Measurements from ENCODE around the gene COX5A.

The COX5A gene

DNA sequence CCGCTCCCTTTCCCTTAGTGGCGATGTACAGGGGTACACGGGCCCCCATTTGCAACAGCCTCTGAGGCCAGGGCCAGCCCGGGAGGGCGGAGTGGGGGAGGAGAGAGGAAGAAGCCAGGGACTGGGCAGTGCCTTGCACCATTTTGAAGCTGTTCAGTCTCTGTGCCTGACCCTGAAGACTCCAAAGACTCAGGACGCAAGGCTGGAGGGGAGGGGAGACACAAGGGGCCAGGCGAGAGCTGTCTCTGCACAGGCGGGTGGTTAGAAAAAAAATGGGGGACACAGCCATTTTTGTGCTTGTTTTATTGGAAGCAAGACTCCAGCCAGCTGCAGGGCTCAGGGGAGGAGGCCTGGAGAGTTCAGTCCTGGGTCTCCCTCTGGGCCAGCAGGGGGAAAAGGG lies 17.1 kb upstream of the COX5A start:
- H3K4me2 ChIP-seq (ENCODE audit: low read depth, low read length, poor library complexity, severe bottlenecking): no peak overlapping the region
- H3K4me3 ChIP-seq (ENCODE audit: low read length, poor library complexity, severe bottlenecking): no peak overlapping the region
- TF ChIP-seq, protein P1, sequence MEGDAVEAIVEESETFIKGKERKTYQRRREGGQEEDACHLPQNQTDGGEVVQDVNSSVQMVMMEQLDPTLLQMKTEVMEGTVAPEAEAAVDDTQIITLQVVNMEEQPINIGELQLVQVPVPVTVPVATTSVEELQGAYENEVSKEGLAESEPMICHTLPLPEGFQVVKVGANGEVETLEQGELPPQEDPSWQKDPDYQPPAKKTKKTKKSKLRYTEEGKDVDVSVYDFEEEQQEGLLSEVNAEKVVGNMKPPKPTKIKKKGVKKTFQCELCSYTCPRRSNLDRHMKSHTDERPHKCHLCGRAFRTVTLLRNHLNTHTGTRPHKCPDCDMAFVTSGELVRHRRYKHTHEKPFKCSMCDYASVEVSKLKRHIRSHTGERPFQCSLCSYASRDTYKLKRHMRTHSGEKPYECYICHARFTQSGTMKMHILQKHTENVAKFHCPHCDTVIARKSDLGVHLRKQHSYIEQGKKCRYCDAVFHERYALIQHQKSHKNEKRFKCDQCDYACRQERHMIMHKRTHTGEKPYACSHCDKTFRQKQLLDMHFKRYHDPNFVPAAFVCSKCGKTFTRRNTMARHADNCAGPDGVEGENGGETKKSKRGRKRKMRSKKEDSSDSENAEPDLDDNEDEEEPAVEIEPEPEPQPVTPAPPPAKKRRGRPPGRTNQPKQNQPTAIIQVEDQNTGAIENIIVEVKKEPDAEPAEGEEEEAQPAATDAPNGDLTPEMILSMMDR (conservative IDR thresholded peaks at IDR 0.05; ENCODE audit: low read length): no peak
- TF ChIP-seq EZH2phosphoT487 (IDR thresholded peaks at IDR 0.05; ENCODE audit: borderline replicate concordance): no peak
- H2AFZ ChIP-seq (ENCODE audit: low read length): no peak overlapping the region
- H4K20me1 ChIP-seq (ENCODE audit: insufficient read depth, low read length, poor library complexity, severe bottlenecking): no peaks in the 10 kb centered on the region
- no peaks in the 10 kb centered on the region for H3K27me3 ChIP-seq (ENCODE audit: insufficient read depth, low read length, poor library complexity, severe bottlenecking)
- no peaks in the 10 kb centered on the region for H3K79me2 ChIP-seq (ENCODE audit: insufficient read depth, low read length)
- H3K36me3 ChIP-seq (ENCODE audit: insufficient read depth, low read length): no peaks in the 10 kb centered on the region
- H3K4me1 ChIP-seq (ENCODE audit: insufficient read depth, low read length, poor library complexity, severe bottlenecking): no peaks in the 10 kb centered on the region
- H3K9ac ChIP-seq (ENCODE audit: low read depth, low read length, poor library complexity, severe bottlenecking): no peak overlapping the region
- H3K9me3 ChIP-seq (ENCODE audit: insufficient read depth, low read depth, low read length): no peaks in the 10 kb centered on the region
- H3K9me2 ChIP-seq (replicated peaks; ENCODE audit: low read depth, low read length): no peaks in the 10 kb centered on the region
- no peaks in the 10 kb centered on the region for H3F3A ChIP-seq (ENCODE audit: low read depth)

DNA sequence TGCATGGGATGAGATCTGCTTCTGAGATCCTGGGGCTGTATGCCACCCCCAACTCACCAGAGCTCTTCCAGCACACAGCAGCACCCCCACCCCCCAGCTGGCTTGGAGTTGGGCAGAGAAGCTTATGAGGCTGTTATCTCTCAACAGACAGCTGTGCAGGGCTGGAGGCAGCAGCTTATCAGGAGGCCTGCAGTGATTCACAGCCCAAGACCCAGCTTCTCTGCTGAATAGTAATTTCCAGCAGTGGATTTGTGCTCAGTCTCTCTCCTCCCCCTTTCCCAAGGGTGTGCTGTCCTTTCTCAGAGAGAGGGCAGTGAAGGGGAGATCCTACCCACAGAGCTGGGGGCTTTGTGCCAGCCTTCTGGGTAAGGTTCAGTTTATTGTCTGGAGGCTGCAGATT lies 16.6 kb upstream of the COX5A start:
- no peaks in the 10 kb centered on the region for H3K27me3 ChIP-seq (ENCODE audit: insufficient read depth, low read length, poor library complexity, severe bottlenecking)
- no peaks in the 10 kb centered on the region for H3F3A ChIP-seq (ENCODE audit: low read depth)
- no peak overlapping the region for H3K9ac ChIP-seq (ENCODE audit: low read depth, low read length, poor library complexity, severe bottlenecking)
- no peak overlapping the region for H3K4me3 ChIP-seq (ENCODE audit: low read length, poor library complexity, severe bottlenecking)
- H3K9me2 ChIP-seq (replicated peaks; ENCODE audit: low read depth, low read length): no peaks in the 10 kb centered on the region
- H4K20me1 ChIP-seq (ENCODE audit: insufficient read depth, low read length, poor library complexity, severe bottlenecking): no peaks in the 10 kb centered on the region
- H2AFZ ChIP-seq (ENCODE audit: low read length): no peak overlapping the region
- no peaks in the 10 kb centered on the region for H3K79me2 ChIP-seq (ENCODE audit: insufficient read depth, low read length)
- no peak overlapping the region for H3K4me2 ChIP-seq (ENCODE audit: low read depth, low read length, poor library complexity, severe bottlenecking)
- TF ChIP-seq, protein P1 (conservative IDR thresholded peaks at IDR 0.05; ENCODE audit: low read length): no peak
- no peak for TF ChIP-seq EZH2phosphoT487 (IDR thresholded peaks at IDR 0.05; ENCODE audit: borderline replicate concordance)
- H3K9me3 ChIP-seq (ENCODE audit: insufficient read depth, low read depth, low read length): no peaks in the 10 kb centered on the region
- H3K36me3 ChIP-seq (ENCODE audit: insufficient read depth, low read length): no peaks in the 10 kb centered on the region
- no peaks in the 10 kb centered on the region for H3K4me1 ChIP-seq (ENCODE audit: insufficient read depth, low read length, poor library complexity, severe bottlenecking)

DNA sequence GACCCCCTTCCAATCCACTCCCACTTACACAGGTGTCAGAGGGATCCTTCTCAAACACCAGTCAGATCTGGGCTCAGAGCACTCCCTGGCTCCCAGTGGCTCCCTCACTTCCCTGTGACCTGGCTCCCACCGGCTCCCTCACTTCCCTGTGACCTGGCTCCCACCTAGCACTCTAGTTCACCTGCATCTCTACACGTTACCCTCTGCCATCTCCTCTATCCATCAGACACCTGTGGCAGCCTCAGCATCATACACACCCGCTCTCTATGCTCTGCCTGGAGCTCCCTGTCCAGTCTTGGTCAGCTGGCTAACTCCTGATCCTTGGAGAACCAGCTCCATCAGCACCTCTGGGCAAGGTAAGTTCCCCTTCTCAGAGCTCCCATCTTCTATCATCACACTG lies 13.1 kb upstream of the COX5A start:
- Histone ChIP-seq H3K4me3 (ENCODE audit: low read length, poor library complexity, severe bottlenecking) (no peak overlapping the region), H3F3A (ENCODE audit: low read depth) (no peaks in the 10 kb centered on the region), H3K4me1 (ENCODE audit: insufficient read depth, low read length, poor library complexity, severe bottlenecking) (no peaks in the 10 kb centered on the region), H3K9me2 (replicated peaks; ENCODE audit: low read depth, low read length) (no peaks in the 10 kb centered on the region), H3K9me3 (ENCODE audit: insufficient read depth, low read depth, low read length) (no peaks in the 10 kb centered on the region), H2AFZ (ENCODE audit: low read length) (no peak overlapping the region), H3K27me3 (ENCODE audit: insufficient read depth, low read length, poor library complexity, severe bottlenecking) (no peaks in the 10 kb centered on the region), H3K9ac (ENCODE audit: low read depth, low read length, poor library complexity, severe bottlenecking) (no peak overlapping the region), H3K4me2 (ENCODE audit: low read depth, low read length, poor library complexity, severe bottlenecking) (no peak overlapping the region), H4K20me1 (ENCODE audit: insufficient read depth, low read length, poor library complexity, severe bottlenecking) (no peaks in the 10 kb centered on the region), H3K36me3 (ENCODE audit: insufficient read depth, low read length) (no peaks in the 10 kb centered on the region), H3K79me2 (ENCODE audit: insufficient read depth, low read length) (no peaks in the 10 kb centered on the region)
- no peak for TF ChIP-seq EZH2phosphoT487 (IDR thresholded peaks at IDR 0.05; ENCODE audit: borderline replicate concordance)
- TF ChIP-seq, protein P1 (conservative IDR thresholded peaks at IDR 0.05; ENCODE audit: low read length): no peak
